DOHH2 (cell line): Measurements from ENCODE around the gene PSMG3.

Experiments used
- H3F3A ChIP-seq: fragments of 200-600 bp; sonication (generic), shearing (Covaris generic); 2 replicates; pipeline ENCODE4 v1.6.0; 2016; ENCODE audit warnings: antibody characterized with exemption, mild to moderate bottlenecking; ENCODE audit not compliant: control insufficient read depth, insufficient read depth
- H3K27ac ChIP-seq: fragments of 200-600 bp; sonication (generic); 2 replicates; pipeline ENCODE4 v1.5.1; 2014; ENCODE audit warnings: low read depth, mild to moderate bottlenecking, low read length, moderate library complexity
- H3K27me3 ChIP-seq: fragments of 200-600 bp; sonication (generic); 2 replicates; pipeline ENCODE4 v1.6.1; 2014; ENCODE audit warnings: mild to moderate bottlenecking, low read length, mixed read lengths; ENCODE audit not compliant: control insufficient read depth
- H3K36me3 ChIP-seq: fragments of 200-600 bp; sonication (generic); 2 replicates; pipeline ENCODE4 v1.6.1; 2014; ENCODE audit warnings: mild to moderate bottlenecking, low read length, moderate library complexity, mixed read lengths; ENCODE audit not compliant: control insufficient read depth
- H3K4me1 ChIP-seq: fragments of 200-600 bp; sonication (generic); 2 replicates; pipeline ENCODE4 v1.6.1; 2014; ENCODE audit warnings: mild to moderate bottlenecking, low read length, mixed read lengths; ENCODE audit not compliant: control insufficient read depth
- H3K4me2 ChIP-seq: fragments of 200-600 bp; sonication (generic); 2 replicates; pipeline ENCODE4 v1.6.0; 2014; ENCODE audit warnings: mild to moderate bottlenecking, low read length, moderate library complexity
- H3K4me3 ChIP-seq: fragments of 200-600 bp; sonication (generic); 2 replicates; pipeline ENCODE4 v1.5.1; 2014; ENCODE audit warnings: mild to moderate bottlenecking, low read length, mixed read lengths
- H3K79me2 ChIP-seq: fragments of 200-600 bp; sonication (generic); 2 replicates; pipeline ENCODE4 v1.6.1; 2014; ENCODE audit warnings: mild to moderate bottlenecking, low read length, mixed read lengths; ENCODE audit not compliant: control insufficient read depth
- H3K9me2 ChIP-seq: fragments of 200-600 bp; sonication (generic); replicated peaks from 2 replicates; pipeline ENCODE4 v1.6.1; 2014; ENCODE audit warnings: mild to moderate bottlenecking, low read length, mixed read lengths; ENCODE audit not compliant: control insufficient read depth
- H3K9me3 ChIP-seq: fragments of 200-600 bp; sonication (generic); 2 replicates; pipeline ENCODE4 v1.6.1; 2014; ENCODE audit warnings: antibody characterized with exemption, low read length, mixed read lengths; ENCODE audit not compliant: control insufficient read depth, insufficient read depth
- H4K20me1 ChIP-seq: fragments of 200-600 bp; sonication (generic); 2 replicates; pipeline ENCODE4 v1.6.0; 2014; ENCODE audit warnings: low read depth, mild to moderate bottlenecking, antibody characterized with exemption, low read length, moderate library complexity; ENCODE audit not compliant: control insufficient read depth, insufficient read depth
- EZH2phosphoT487 ChIP-seq: fragments of 200-600 bp; sonication (generic); IDR thresholded peaks from 2 replicates; pipeline ENCODE4 v1.6.1; 2017; ENCODE audit warnings: borderline replicate concordance, mild to moderate bottlenecking, antibody characterized with exemption, low read length, moderate library complexity, mixed read lengths
- TF ChIP-seq, protein P1 (sequence below): fragments of 200-600 bp; sonication (generic); IDR thresholded peaks from one replicate; pipeline ENCODE4 v1.5.1; 2014; ENCODE audit warnings: antibody characterized with exemption, mild to moderate bottlenecking, low read depth, low read length; ENCODE audit not compliant: poor library complexity, severe bottlenecking

The PSMG3 gene

DNA sequence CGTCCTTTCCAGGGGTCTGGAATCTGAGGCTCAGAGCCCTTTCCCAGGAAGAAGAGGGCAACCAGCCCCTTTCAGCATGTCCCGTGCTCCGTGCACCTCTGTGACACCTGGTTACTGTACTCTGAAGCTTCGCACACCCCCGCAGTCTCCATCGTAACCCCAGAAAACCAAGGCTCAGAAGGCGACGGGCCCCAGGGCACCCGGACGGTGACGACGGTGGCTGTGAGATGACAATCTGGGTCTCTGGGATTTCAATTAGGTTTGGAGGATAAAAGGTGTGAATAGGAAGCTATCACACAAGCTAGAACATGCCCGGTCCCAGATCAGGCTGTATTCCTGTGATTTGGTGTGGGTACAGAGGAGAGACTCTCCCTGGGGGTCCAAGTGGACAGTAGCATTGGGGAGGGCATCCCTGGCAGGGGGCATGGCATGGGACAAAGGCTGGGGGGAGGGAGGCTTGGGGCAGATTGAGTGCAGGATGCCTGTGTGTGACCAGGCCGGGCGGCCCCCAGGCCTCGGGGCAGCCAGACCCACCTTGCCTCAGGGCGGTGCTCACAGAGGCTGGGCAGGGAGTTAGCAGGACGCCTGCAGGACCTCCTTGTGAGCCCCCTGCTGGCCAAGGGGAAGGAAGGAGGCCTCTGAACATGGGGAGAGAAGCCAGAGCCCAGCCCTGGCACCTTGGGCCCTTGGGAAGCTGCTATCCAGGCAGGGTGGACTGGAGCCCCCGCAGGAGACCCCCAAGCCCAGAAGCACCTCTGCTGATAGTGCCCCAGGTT lies 23.4 kb upstream of the PSMG3 start:
- H3F3A ChIP-seq, result no peaks in the 10 kb centered on the region
- H3K36me3 ChIP-seq, result no peaks in the 10 kb centered on the region
- H3K4me3 ChIP-seq, result no peak overlapping the region
- no peaks in the 10 kb centered on the region for H3K9me2 ChIP-seq
- H4K20me1 ChIP-seq, result 0 out of 2 replicates have a peak, but pooled peaks cover 2% of the 10 kb centered on the region
- H3K4me1 ChIP-seq, result peaks cover 23% of the 10 kb centered on the region
- H3K27me3 ChIP-seq, result peaks cover 40% of the 10 kb centered on the region
- no peaks in the 10 kb centered on the region for H3K79me2 ChIP-seq
- no peaks in the 10 kb centered on the region for H3K9me3 ChIP-seq
- TF ChIP-seq, protein P1, sequence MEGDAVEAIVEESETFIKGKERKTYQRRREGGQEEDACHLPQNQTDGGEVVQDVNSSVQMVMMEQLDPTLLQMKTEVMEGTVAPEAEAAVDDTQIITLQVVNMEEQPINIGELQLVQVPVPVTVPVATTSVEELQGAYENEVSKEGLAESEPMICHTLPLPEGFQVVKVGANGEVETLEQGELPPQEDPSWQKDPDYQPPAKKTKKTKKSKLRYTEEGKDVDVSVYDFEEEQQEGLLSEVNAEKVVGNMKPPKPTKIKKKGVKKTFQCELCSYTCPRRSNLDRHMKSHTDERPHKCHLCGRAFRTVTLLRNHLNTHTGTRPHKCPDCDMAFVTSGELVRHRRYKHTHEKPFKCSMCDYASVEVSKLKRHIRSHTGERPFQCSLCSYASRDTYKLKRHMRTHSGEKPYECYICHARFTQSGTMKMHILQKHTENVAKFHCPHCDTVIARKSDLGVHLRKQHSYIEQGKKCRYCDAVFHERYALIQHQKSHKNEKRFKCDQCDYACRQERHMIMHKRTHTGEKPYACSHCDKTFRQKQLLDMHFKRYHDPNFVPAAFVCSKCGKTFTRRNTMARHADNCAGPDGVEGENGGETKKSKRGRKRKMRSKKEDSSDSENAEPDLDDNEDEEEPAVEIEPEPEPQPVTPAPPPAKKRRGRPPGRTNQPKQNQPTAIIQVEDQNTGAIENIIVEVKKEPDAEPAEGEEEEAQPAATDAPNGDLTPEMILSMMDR, result peak; percentile 48
- no peak for TF ChIP-seq EZH2phosphoT487
- H3K27ac ChIP-seq, result no peak overlapping the region
- no peak overlapping the region for H3K4me2 ChIP-seq

DNA sequence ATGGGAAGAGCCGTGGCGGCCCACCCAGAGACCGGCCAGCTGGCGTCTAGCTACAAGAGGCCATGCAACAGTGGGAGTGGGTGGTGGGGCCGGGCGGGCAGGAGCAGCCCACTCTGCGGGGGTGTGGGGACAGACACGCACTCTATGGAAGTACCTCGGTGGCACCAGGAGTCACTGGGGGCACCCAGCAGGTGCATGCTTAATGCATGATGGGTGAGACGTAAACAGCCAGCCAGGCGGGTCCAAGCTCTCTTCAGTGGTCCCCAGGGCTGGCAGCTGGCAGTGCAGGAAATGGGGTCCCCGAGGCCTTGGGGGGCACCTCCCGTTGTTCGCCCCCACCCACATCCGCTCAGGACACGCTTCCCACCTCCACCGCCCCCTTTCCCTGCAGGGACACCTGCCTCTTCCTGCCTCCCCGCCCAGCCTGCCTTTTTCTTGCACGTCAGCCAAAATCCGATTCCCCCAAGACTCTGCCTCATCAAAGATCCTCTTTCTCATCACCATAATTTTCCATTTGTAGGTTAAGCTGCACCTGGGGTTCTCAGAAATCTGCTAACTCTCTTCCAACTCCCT lies 22.6 kb upstream of the PSMG3 start:
- TF ChIP-seq, protein P1, result no peak
- TF ChIP-seq EZH2phosphoT487, result no peak

DNA sequence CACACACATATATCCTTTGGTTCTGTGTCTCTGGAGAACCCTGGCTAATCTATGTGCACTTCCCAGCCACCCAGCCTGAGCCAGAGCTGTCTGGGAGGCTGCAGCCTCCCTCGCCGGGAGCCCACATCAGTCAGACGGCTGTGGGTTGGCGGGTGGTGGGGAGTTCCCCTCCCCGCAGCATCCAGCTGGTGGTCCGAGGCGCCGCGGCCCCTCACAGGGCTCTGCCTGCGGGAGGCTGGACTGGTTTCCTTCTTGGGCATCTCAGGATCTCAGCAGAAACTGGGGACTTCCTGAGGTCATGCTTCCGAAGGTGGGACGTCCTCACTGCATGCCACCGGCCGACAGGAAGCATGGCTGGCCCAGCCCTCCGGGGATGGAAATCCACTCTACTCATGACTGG lies 22.0 kb upstream of the PSMG3 start:
- Histone ChIP-seq H3K9me2 (no peaks in the 10 kb centered on the region), H4K20me1 (0 out of 2 replicates have a peak, but pooled peaks cover 2% of the 10 kb centered on the region), H3F3A (no peaks in the 10 kb centered on the region), H3K27me3 (peaks cover 40% of the 10 kb centered on the region), H3K4me2 (peak overlapping the region; percentile 56), H3K4me3 (peak overlapping the region; percentile 40), H3K9me3 (no peaks in the 10 kb centered on the region), H3K4me1 (peaks cover 23% of the 10 kb centered on the region), H3K27ac (no peak overlapping the region), H3K79me2 (no peaks in the 10 kb centered on the region), H3K36me3 (no peaks in the 10 kb centered on the region)
- TF ChIP-seq EZH2phosphoT487, result 0 out of 2 replicates have a peak, but pooled peaks have one; percentile 55
- TF ChIP-seq, protein P1, result no peak

More for the DNA sequence above, 22.6 kb upstream of the PSMG3 start:
- peak overlapping the region; percentile 56 for H3K4me2 ChIP-seq
- H3K27me3 ChIP-seq, result peaks cover 40% of the 10 kb centered on the region
- H3K79me2 ChIP-seq, result no peaks in the 10 kb centered on the region
- no peak overlapping the region for H3K27ac ChIP-seq
- no peaks in the 10 kb centered on the region for H3F3A ChIP-seq
- H3K4me3 ChIP-seq, result peak overlapping the region; percentile 40
- H3K9me2 ChIP-seq, result no peaks in the 10 kb centered on the region
- peaks cover 23% of the 10 kb centered on the region for H3K4me1 ChIP-seq
- H3K9me3 ChIP-seq, result no peaks in the 10 kb centered on the region
- H3K36me3 ChIP-seq, result no peaks in the 10 kb centered on the region
- 0 out of 2 replicates have a peak, but pooled peaks cover 2% of the 10 kb centered on the region for H4K20me1 ChIP-seq
